H1 (cell line): ENCODE results near the gene MAPK8IP3. TPM values are rescaled to one million over a fixed set of nuclear protein-coding genes. Genes with fewer than 3 reads are reported as not detected.

Experiments used
- CTCF ChIA-PET: fragments of 300-600 bp; sonication (Branson Sonifier 250); formaldehyde crosslinking; loops from one replicate; lab custom pipeline; 2021; ENCODE audit not compliant: partially characterized antibody; lab: Charles Lee
- POLR2A ChIA-PET: fragments of 300-600 bp; sonication (Branson Sonifier 250); formaldehyde crosslinking; loops from one replicate; lab custom pipeline; 2021; ENCODE audit warnings: inconsistent platforms; ENCODE audit not compliant: partially characterized antibody; lab: Charles Lee
- DNase-seq, 2 experiments: peaks; one replicate each; pipeline versions ENCODE4 v3.0.0 to v3.0.0-alpha.2; 2010 to 2022; ENCODE audit warnings: low spot score in 2 of 2, low read depth in 1 of 2, mixed read lengths in 1 of 2
- FAIRE-seq: peaks from 2 replicates; lab custom pipeline; 2011; peaks lifted over from hg19 to GRCh38; lab: Jason Lieb, UNC
- H2AFZ ChIP-seq: 2 replicates; pipeline ENCODE4 v1.8.1; 2012; ENCODE audit warnings: low read length, inconsistent platforms
- H2AK5ac ChIP-seq: 2 replicates; pipeline ENCODE4 v1.6.1; 2013; ENCODE audit warnings: low read depth, low read length
- H2BK120ac ChIP-seq: replicated peaks from 2 replicates; pipeline ENCODE3; 2013; ENCODE audit warnings: low read depth, low read length, inconsistent platforms
- H2BK12ac ChIP-seq: 2 replicates; pipeline ENCODE4 v1.6.1; 2013; ENCODE audit warnings: low read depth, low read length
- H2BK15ac ChIP-seq: 2 replicates; pipeline ENCODE4 v1.6.1; 2013; ENCODE audit warnings: low read length
- H2BK20ac ChIP-seq: 2 replicates; pipeline ENCODE4 v1.6.1; 2013; ENCODE audit warnings: low read length
- H2BK5ac ChIP-seq: 2 replicates; pipeline ENCODE4 v1.6.1; 2013; ENCODE audit warnings: low read depth, low read length
- H3K14ac ChIP-seq: 2 replicates; pipeline ENCODE4 v1.6.1; 2013; ENCODE audit warnings: inconsistent platforms; ENCODE audit not compliant: insufficient read length
- H3K18ac ChIP-seq: 2 replicates; pipeline ENCODE4 v1.6.1; 2013; ENCODE audit warnings: low read length; ENCODE audit errors: extremely low read depth
- H3K23ac ChIP-seq: 2 replicates; pipeline ENCODE4 v1.6.1; 2013; ENCODE audit warnings: inconsistent platforms; ENCODE audit not compliant: insufficient read length
- H3K23me2 ChIP-seq: 2 replicates; pipeline ENCODE4 v1.6.1; 2013; ENCODE audit warnings: low read depth, low read length
- H3K27ac ChIP-seq: 2 replicates; pipeline ENCODE4 v1.6.1; 2011; ENCODE audit warnings: low read depth, low read length, inconsistent platforms
- H3K27me3 ChIP-seq, 4 experiments: replicated peaks in 1 of 4; 1 replicate in 1 of 4; 2 replicates in 3 of 4; pipeline versions ENCODE4 v1.6.1 to v1.8.1; 2011 to 2013; ENCODE audit warnings: low read length in 3 of 4, mild to moderate bottlenecking in 3 of 4, inconsistent platforms in 2 of 4, mixed read lengths in 2 of 4, moderate library complexity in 1 of 4; ENCODE audit not compliant: control insufficient read depth in 3 of 4, insufficient read depth in 3 of 4; ENCODE audit errors: extremely low read depth in 1 of 4
- H3K36me3 ChIP-seq, 4 experiments: 2 replicates each; pipeline versions ENCODE4 v1.6.1 to v1.8.1; 2011 to 2013; ENCODE audit warnings: mild to moderate bottlenecking in 4 of 4, low read length in 3 of 4, moderate library complexity in 2 of 4, control low read depth in 1 of 4, inconsistent platforms in 1 of 4; ENCODE audit not compliant: insufficient read depth in 4 of 4, control insufficient read depth in 2 of 4
- H3K4ac ChIP-seq: replicated peaks from 2 replicates; pipeline ENCODE3; 2013; ENCODE audit warnings: low read length, low read depth, mixed read lengths, inconsistent platforms; ENCODE audit not compliant: insufficient read length
- H3K4me1 ChIP-seq, 4 experiments: replicated peaks in 1 of 4; 1 replicate in 1 of 4; 2 replicates in 3 of 4; pipeline versions ENCODE4 v1.6.1 to v1.8.1; 2011 to 2013; ENCODE audit warnings: low read length in 3 of 4, inconsistent platforms in 2 of 4, mixed read lengths in 1 of 4; ENCODE audit not compliant: insufficient read depth in 4 of 4, control insufficient read depth in 3 of 4
- H3K4me2 ChIP-seq, 2 experiments: 2 replicates each; pipeline versions ENCODE4 v1.6.1 to v1.8.1; 2011 to 2013; ENCODE audit warnings: low read depth in 2 of 2, low read length in 2 of 2, control low read depth in 1 of 2, inconsistent platforms in 1 of 2, mild to moderate bottlenecking in 1 of 2; ENCODE audit not compliant: insufficient read depth in 1 of 2
- H3K4me3 ChIP-seq, 4 experiments: fragments of 200-600, 300-600 bp in 1 of 4; sonication (generic), shearing (Covaris generic), sonication (Bioruptor Twin) in 1 of 4; 2 replicates each; pipeline versions ENCODE4 v1.5.1 to v1.8.1; 2011 to 2016; ENCODE audit warnings: low read length in 4 of 4, low read depth in 3 of 4, control low read depth in 2 of 4, inconsistent platforms in 2 of 4, mild to moderate bottlenecking in 2 of 4, mixed read lengths in 1 of 4, moderate library complexity in 1 of 4; ENCODE audit not compliant: insufficient read depth in 2 of 4; ENCODE audit errors: extremely low read depth in 1 of 4
- H3K56ac ChIP-seq: replicated peaks from 2 replicates; pipeline ENCODE3; 2013; ENCODE audit warnings: low read depth, mild to moderate bottlenecking, mixed read lengths, low read length, inconsistent platforms; ENCODE audit not compliant: insufficient read length
- H3K79me1 ChIP-seq: 2 replicates; pipeline ENCODE4 v1.6.1; 2013; ENCODE audit warnings: low read depth, low read length, control low read depth
- H3K79me2 ChIP-seq, 2 experiments: 2 replicates each; pipeline versions ENCODE4 v1.6.1 to v1.8.1; 2012 to 2013; ENCODE audit warnings: low read length in 2 of 2, mild to moderate bottlenecking in 2 of 2, inconsistent platforms in 1 of 2; ENCODE audit not compliant: insufficient read depth in 2 of 2, control insufficient read depth in 1 of 2
- H3K9ac ChIP-seq, 4 experiments: replicated peaks in 1 of 4; 1 replicate in 1 of 4; 2 replicates in 3 of 4; pipeline versions ENCODE4 v1.6.1 to v1.8.1; 2011 to 2013; ENCODE audit warnings: low read depth in 3 of 4, low read length in 3 of 4, control low read depth in 2 of 4, mild to moderate bottlenecking in 2 of 4, moderate library complexity in 2 of 4, inconsistent platforms in 1 of 4; ENCODE audit errors: extremely low read depth in 1 of 4
- H3K9me3 ChIP-seq, 2 experiments: 2 replicates each; pipeline versions ENCODE4 v1.6.1 to v1.8.1; 2012 to 2013; ENCODE audit warnings: mild to moderate bottlenecking in 2 of 2, moderate library complexity in 2 of 2, control low read depth in 1 of 2, inconsistent platforms in 1 of 2, low read depth in 1 of 2, low read length in 1 of 2, mixed read lengths in 1 of 2; ENCODE audit not compliant: insufficient read depth in 2 of 2
- H4K20me1 ChIP-seq, 2 experiments: replicated peaks in 1 of 2; 2 replicates each; pipeline versions ENCODE3 to v1.8.1; 2011 to 2013; ENCODE audit warnings: inconsistent platforms in 2 of 2, low read length in 2 of 2, mild to moderate bottlenecking in 1 of 2; ENCODE audit not compliant: insufficient read depth in 2 of 2, control insufficient read depth in 1 of 2
- H4K5ac ChIP-seq: 2 replicates; pipeline ENCODE4 v1.6.1; 2013; ENCODE audit warnings: low read length, low read depth, mixed read lengths, inconsistent platforms; ENCODE audit not compliant: insufficient read length
- H4K8ac ChIP-seq: 2 replicates; pipeline ENCODE4 v1.8.0; 2013; ENCODE audit warnings: mild to moderate bottlenecking, moderate library complexity, low read length, inconsistent platforms; ENCODE audit not compliant: insufficient read depth; ENCODE audit errors: extremely low read depth
- H4K91ac ChIP-seq: replicated peaks from 2 replicates; pipeline ENCODE3; 2013; ENCODE audit warnings: low read length, mixed read lengths, inconsistent platforms; ENCODE audit not compliant: insufficient read length
- ATF3 ChIP-seq: IDR thresholded peaks from 2 replicates; pipeline ENCODE4 v1.6.1; 2011; ENCODE audit warnings: low read depth, mild to moderate bottlenecking, low read length; ENCODE audit not compliant: insufficient read depth
- BRCA1 ChIP-seq: IDR thresholded peaks from 2 replicates; pipeline ENCODE4 v1.6.1; 2012; ENCODE audit warnings: low read depth, low read length, improper control_type of control experiment
- EGR1 ChIP-seq: IDR thresholded peaks from 2 replicates; pipeline ENCODE4 v1.6.1; 2011; ENCODE audit warnings: low read depth, low read length, borderline replicate concordance
- EP300 ChIP-seq, 2 experiments: IDR thresholded peaks; 1 replicate in 1 of 2; 2 replicates in 1 of 2; pipeline ENCODE4 v1.6.1; 2011 to 2012; ENCODE audit warnings: low read depth in 2 of 2, low read length in 2 of 2, mild to moderate bottlenecking in 2 of 2, borderline replicate concordance in 1 of 2, inconsistent platforms in 1 of 2, moderate library complexity in 1 of 2
- FOSL1 ChIP-seq: IDR thresholded peaks from 2 replicates; pipeline ENCODE4 v1.6.1; 2011; ENCODE audit warnings: mild to moderate bottlenecking, low read depth, low read length, moderate library complexity; ENCODE audit not compliant: insufficient read depth
- KDM4A ChIP-seq: IDR thresholded peaks from one replicate; pipeline ENCODE4 v1.7.1; 2012; ENCODE audit warnings: low read depth, mild to moderate bottlenecking, moderate library complexity, low read length, inconsistent platforms; ENCODE audit not compliant: severe bottlenecking
- MAX ChIP-seq: IDR thresholded peaks from 2 replicates; pipeline ENCODE4 v1.6.1; 2012; ENCODE audit warnings: inconsistent platforms
- SAP30 ChIP-seq: fragments of 300-600 bp; sonication (generic); IDR thresholded peaks from 2 replicates; pipeline ENCODE4 v1.7.1; 2012; ENCODE audit warnings: low read length, moderate library complexity, mild to moderate bottlenecking, inconsistent platforms; ENCODE audit not compliant: insufficient read depth, insufficient replicate concordance
- SIN3A ChIP-seq, 2 experiments: IDR thresholded peaks in 1 of 2; conservative IDR thresholded peaks in 1 of 2; 2 replicates each; pipeline ENCODE4 v1.6.1; 2011 to 2012; ENCODE audit warnings: low read length in 2 of 2, improper control_type of control experiment in 1 of 2, low read depth in 1 of 2, mild to moderate bottlenecking in 1 of 2
- SP4 ChIP-seq: IDR thresholded peaks from 2 replicates; pipeline ENCODE4 v1.6.1; 2012; ENCODE audit warnings: low read length, inconsistent platforms
- SUZ12 ChIP-seq: fragments of 200-600 bp; sonication (generic); IDR thresholded peaks from 2 replicates; pipeline ENCODE4 v1.6.1; 2012; ENCODE audit warnings: mild to moderate bottlenecking, inconsistent platforms, low read length, moderate library complexity, mixed read lengths
- WGBS, 2 experiments: shearing (Covaris generic) in 1 of 2; methylation state at CpG; one replicate each; pipeline versions ENCODE4 v1.1.6 to v1.1.7; 2013 to 2015; ENCODE audit warnings: low lambda C conversion rate in 2 of 2, mixed read lengths in 2 of 2, inconsistent platforms in 1 of 2, low coverage in 1 of 2, missing lambda C conversion rate in 1 of 2; ENCODE audit not compliant: insufficient replicate concordance in 2 of 2, insufficient coverage in 1 of 2, insufficient read length in 1 of 2; ENCODE audit errors: extremely low coverage in 1 of 2, missing lambda C conversion rate in 1 of 2; 5-methylcytosine and 5-hydroxymethylcytosine counted together
- polyA plus RNA-seq, 7 experiments: library from polyadenylated mRNA; depleted of rRNA in 3 of 7; stranded (reverse) in 5 of 7; unstranded in 2 of 7; fragments of >200 nt in 5 of 7; fragments of 200-250 nt in 2 of 7; gene quantifications; 1 replicate in 5 of 7; 2 replicates in 1 of 7; 4 replicates in 1 of 7; pipeline versions ENCODE4 v1.2.1 to v1.2.3, GENCODE V29; 2011 to 2013; ENCODE audit warnings: missing spikeins in 2 of 7, mixed read lengths in 2 of 7
- total RNA-seq: library from RNA; stranded (reverse); fragmentation: NEBNext Ultra II Directional; extraction: Animal tissue kit (Norgen Biotek cat#: 25700); gene quantifications from 2 replicates; pipeline ENCODE4 v1.2.1, GENCODE V29; 2021

Gene MAPK8IP3
- total and polyA plus RNA-seq, 2 of the 8 experiments (the other 6 are each of a cell fraction or from before 2014, with no cell fraction given) = 16.9 to 43.4 TPM

- TF ChIP-seq MAX (no peak), ATF3 (no peak), SIN3A (conservative IDR thresholded peaks at IDR 0.05 in 1 of 2, IDR thresholded peaks at IDR 0.05 in 1 of 2; ENCODE audit: low read depth in 1 of 2, low read length in 2 of 2) (no peak), KDM4A (no peak), EGR1 (no peak), BRCA1 (no peak), SUZ12 (no peak), FOSL1 (no peak), SAP30 (no peak), SP4 (no peak), EP300 (IDR thresholded peaks at IDR 0.05; ENCODE audit: borderline replicate concordance in 1 of 2, low read depth in 2 of 2, low read length in 2 of 2) (no peak)
- H3K79me2 ChIP-seq = no peaks in the 10 kb centered on the region; a peak in 1 of 4 replicates
- no peaks in the 10 kb centered on the region for H3K79me1 ChIP-seq
- ChIA-PET POLR2A (interaction anchor here (13.5 kb wide), 1 partner anchor 13 kb away, joined by 246 read pairs; the partner anchor contains the start of genes NUBP2 and SPSB3), CTCF (interaction anchor here (3.1 kb wide), 1 partner anchor 7 kb away, joined by 13 read pairs; the partner anchor contains the start of genes EME2 and MRPS34)
- no peak overlapping the region for H3K56ac ChIP-seq
- H3K4me3 ChIP-seq = no peak overlapping the region
- H4K5ac ChIP-seq = no peak overlapping the region
- no peak overlapping the region for H3K14ac ChIP-seq
- DNase-seq (no peak), FAIRE-seq (no peak)
- no peak overlapping the region for H3K23ac ChIP-seq
- no peak overlapping the region for H3K4me2 ChIP-seq
- H3K9me3 ChIP-seq = no peaks in the 10 kb centered on the region; a peak in 1 of 4 replicates
- H2BK12ac ChIP-seq = no peak overlapping the region
- H2BK15ac ChIP-seq = no peak overlapping the region
- H3K27me3 ChIP-seq = no peaks in the 10 kb centered on the region; a peak in 1 of 7 replicates
- no peak overlapping the region for H2BK20ac ChIP-seq
- 97% methylated on average over 14 of the region's 18 CpGs; no CpG with 5 or more reads in 1 of the 2 experiments for WGBS, 2 experiments
- peaks cover 0 to 21% (median 12%) of the 10 kb centered on the region in 4 experiments; a peak in 5 of 7 replicates for H3K4me1 ChIP-seq
- H2AK5ac ChIP-seq = no peak overlapping the region
- no peak overlapping the region for H4K8ac ChIP-seq
- H4K20me1 ChIP-seq = peaks cover 1 to 13% of the 10 kb centered on the region in 2 experiments
- H3K36me3 ChIP-seq = peaks cover 3 to 37% (median 7%) of the 10 kb centered on the region in 4 experiments; a peak in 4 of 8 replicates
- H2AFZ ChIP-seq = no peak overlapping the region
- H2BK120ac ChIP-seq = no peak overlapping the region
- no peak overlapping the region for H3K27ac ChIP-seq
- H3K4ac ChIP-seq = no peak overlapping the region
- H3K9ac ChIP-seq = no peak overlapping the region
- H4K91ac ChIP-seq = no peak overlapping the region
- H3K23me2 ChIP-seq = peaks cover 8% of the 10 kb centered on the region; the same call in 1 of the 2 replicates
- H3K18ac ChIP-seq = no peak overlapping the region
- H2BK5ac ChIP-seq = no peak overlapping the region
These were observed 60.7 kb downstream of the MAPK8IP3 start for GRCh38 chr16:1766701-1767100.
